Measurements from ENCODE around the gene MBNL3.
"Not testable (repeated sequence)": the region's sequence is repeated elsewhere in the genome, so short reads cannot be mapped to it uniquely, and the experiment has no call there.

The MBNL3 gene

DNA sequence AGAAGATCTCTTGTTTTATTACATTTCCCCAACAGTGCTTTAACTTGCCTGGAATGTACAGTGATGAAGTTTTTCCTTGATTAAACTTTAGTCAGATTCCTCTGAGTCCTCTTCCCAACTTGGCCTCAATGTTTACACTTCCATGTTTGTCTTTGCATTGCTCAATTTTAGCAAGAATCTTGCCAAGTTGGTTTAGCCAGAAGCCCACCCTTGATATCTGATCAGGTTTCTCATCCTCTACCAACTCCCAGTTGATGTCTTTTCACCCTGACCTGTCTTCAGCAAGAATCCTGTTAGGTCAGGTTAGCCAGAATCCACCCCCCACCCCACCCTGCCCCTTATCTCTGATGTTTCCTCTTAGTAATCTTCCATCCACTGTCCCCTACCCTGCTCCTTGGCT is 120.9 kb downstream of the MBNL3 start:
- DNase-seq: no peak

DNA sequence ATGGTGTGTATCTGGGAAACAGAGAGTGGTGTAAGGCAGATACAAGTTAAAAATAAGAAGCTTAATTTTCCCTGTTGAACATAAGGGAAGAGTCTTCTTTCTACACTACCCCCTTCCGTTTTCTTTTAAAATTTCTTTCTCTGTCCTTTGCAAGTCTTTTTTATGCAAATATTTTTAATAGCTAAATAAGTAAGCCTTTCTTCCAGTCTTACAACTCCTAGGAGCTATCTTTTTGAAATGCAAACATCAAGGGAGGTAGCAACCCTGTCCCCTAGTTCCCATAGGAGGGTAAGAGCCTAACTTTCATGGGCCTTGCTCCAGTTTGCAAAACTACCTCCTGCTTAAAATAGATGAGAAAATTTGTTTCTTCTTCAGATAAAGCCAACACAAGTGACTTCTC is 121.5 kb downstream of the MBNL3 start:
- no peak for DNase-seq

DNA sequence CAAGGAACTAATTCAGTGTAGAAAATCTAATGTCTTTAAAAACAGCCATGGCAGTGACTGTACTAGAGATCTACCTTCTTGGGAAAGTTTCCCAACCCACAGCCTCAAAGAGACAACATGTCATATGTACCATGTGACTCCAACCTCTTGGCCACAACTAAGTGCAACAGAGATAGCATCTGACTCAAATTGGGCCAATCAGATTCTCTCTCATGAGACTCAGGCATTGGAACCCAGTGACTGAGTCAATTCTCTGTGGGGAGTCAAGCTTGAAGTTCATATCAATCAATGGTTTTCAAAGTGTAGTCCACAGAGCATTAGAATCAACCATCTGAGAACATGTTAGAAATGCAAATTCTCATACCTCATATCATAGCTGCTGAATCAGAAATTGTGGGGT is 123.3 kb downstream of the MBNL3 start:
- DNase-seq: no peak

DNA sequence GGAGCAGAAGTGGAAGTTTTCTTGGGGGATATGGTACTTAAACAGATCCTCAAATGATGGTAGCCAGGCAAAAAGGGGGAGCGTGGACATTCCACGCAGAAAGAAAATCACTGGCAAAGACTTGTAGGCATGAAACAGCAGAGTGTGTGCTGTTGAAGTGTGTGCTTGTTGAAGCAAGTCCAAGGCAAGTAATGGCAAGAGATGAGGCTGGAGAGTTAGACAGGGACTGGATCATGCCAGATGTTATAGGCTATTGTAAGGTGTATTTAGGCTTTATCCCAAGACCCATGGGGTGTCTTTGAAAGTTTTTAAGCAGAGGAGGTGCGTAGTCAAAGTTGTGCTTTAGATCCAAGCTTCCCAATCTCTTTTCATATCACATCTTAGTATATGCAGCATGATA is 124.5 kb downstream of the MBNL3 start:
- no peak for DNase-seq

DNA sequence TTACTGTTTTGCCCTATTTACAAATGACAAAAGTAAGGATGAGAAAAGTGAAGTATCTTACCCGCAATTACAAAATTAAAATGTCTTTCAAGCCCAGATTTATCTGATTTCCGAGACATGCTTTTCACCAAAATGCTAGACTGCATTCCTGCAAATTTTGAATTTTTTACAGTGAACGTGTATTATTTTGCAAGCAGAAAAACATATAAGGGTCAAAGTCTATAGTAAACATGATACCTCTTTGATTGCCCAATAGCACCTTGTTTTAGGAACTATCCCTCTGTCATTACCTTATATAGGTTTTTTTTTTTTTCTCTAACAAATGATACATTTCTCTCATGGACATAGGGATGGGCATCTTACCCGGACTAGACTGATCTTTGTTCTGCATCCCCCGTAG is 135.4 kb downstream of the MBNL3 start:
- DNase-seq: no peak

DNA sequence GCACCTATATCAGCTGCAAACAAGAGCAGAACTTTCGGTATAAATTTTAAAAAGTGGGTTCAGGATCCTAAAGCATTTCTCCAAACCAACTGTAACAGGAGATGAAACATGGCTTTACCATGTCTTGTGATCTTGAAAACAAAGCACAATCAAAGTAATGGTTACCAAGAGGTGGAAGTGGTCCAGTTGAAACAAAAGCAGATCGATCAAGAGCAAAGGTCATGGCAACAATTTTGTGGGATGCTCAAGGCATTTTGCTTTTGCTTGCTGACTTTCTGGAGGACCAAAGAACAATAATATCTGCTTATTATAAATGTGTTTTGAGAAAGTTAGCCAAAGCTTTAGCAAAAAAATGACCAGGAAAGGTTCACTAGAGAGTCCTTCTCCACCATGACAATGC is 152.7 kb downstream of the MBNL3 start:
- DNase-seq: no peak

DNA sequence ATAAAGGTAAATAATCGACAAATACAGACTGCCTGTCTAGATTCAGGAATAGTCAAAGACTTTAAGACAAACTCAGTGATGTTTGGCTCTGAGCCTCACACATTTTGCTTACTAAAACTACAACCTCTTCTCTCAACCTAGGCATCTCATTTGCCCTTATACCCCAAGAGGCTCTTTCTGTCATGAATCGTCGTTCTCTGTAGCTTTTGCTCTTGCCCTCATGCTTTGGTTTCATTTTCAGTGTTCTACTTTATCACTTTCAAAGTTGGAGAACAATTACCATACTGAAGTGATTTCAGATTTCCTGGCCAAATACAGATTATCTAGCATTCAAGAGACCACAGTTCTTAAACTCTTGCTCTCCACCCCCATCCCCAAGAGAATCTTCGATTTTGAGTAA is 155.5 kb downstream of the MBNL3 start:
- DNase-seq: no peak

DNA sequence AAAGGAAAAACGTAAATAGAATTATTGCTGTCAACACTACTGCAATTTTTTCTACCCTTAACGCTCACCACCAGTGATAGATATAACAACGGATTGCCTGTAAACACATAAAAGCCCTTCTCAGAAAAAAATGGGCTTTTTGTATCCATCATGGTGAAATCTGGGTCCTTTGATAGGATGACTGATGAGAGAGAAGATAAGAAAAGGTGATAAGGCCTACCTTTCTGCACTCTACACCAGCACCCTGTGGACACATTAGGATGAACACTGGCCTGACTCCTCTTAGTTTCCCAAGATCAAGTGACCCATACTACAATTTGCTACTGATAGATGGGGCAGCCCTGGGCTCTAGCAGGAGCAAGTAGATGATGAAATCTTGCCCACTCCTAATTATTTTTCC is 157.3 kb downstream of the MBNL3 start:
- no peak for DNase-seq

DNA sequence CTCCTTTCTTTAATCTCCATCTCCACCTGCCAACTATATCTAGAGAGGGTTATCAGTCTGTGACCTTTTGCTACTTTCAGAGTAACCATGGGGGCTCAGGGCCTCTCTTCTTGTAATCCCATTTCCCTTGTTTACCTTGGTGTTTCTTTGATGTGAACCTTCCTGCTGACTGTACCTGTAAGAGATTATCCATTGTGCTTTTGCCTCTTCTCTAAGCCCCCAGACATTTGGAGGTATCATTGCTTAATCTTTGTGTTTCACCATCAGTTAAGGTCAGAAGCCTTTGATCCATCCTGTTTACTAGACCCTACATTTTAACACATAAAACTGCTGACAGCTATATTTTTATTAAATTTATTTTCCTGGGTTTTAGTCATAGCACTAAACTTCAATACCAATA is 157.8 kb downstream of the MBNL3 start:
- no peak for DNase-seq

DNA sequence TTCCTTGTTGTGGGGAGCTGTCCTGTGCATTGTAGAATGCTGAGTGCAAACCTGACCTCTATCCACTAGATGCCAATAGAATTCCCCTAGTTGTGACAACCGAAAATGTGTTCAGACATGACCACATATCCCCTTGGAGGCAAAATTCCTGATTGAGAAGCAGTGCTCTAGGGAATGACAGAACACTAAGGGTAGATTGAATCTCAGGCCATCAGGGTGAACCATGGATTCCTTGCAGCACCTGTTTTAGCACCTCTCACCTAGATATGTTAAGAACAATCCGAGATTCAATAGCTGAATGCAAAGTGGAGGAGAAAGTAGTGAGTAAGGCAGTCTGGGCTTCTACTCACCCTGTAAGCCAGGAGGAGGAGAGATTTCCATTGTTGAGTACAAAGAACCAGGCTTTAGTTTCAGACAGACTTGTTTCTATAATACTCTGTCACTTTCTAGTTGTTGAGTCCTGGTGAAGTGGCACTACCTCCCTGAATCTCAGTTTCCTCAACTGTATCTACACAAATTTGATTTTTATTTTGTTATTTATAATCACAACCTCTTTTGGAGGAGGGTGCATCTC is 158.6 kb downstream of the MBNL3 start:
- no peak for DNase-seq

DNA sequence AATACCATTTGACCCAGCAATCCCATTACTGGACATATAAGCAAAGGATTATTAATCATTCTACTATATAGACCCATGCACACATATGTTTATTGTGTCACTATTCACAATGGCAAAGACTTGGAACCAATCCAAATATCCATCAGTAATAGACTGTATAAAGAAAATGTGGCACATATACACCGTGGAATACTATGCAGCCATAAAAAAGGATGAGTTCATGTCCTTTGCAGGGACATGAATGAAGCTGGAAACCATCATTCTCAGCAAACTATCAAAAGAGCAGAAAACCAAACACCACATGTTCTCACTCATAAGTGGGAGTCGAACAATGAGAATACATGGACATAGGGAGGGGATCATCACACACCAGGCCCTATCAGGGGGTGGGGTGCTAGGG is 161.9 kb downstream of the MBNL3 start:
- not testable (repeated sequence) for DNase-seq
